Jurkat, Clone E6-1 (cell line): ENCODE data around the gene MRPL50. TPM values are rescaled to one million over a fixed set of nuclear protein-coding genes. Genes with fewer than 3 reads are reported as not detected.

Experiments used
- DNase-seq: peaks from one replicate; pipeline ENCODE4 v3.0.0-alpha.2; 2011; ENCODE audit warnings: low read depth, low spot score
- H3K4me3 ChIP-seq: 2 replicates; pipeline ENCODE4 v1.5.1; 2011; ENCODE audit warnings: mild to moderate bottlenecking, low read length, control low read depth, moderate library complexity
- polyA plus RNA-seq: library from polyadenylated mRNA; unstranded; fragments of >200 nt; gene quantifications from one replicate; pipeline ENCODE4 v1.2.1, GENCODE V29; 2012; ENCODE audit warnings: missing spikeins; ENCODE audit not compliant: insufficient read length, insufficient read depth

Gene MRPL50
- polyA plus RNA-seq, result 14.2 TPM

GRCh38 chr9:101398068-101398929, at the start of gene MRPL50, which contains the start of gene ZNF189:
TSS of gene MRPL50 (minus strand) at chr9:101398618. CDS start at chr9:101398592, 26 bp downstream.
TSS of gene ZNF189 (plus strand) at chr9:101398851. CDS start at chr9:101399157, 306 bp downstream.
- peak; percentile 97 for DNase-seq
- peak within 1 kb of the TSS; percentile 91 for H3K4me3 ChIP-seq

GRCh38 chr9:101446732-101447131, 48.3 kb upstream of the MRPL50 start:
- no peak for DNase-seq
- no peak overlapping the region for H3K4me3 ChIP-seq

- no peak overlapping the region for H3K4me3 ChIP-seq
- no peak for DNase-seq
Measured at GRCh38 chr9:101445353-101446029, 47.1 kb upstream of the MRPL50 start.

- no peak for DNase-seq
- H3K4me3 ChIP-seq, result no peak overlapping the region
Measured at GRCh38 chr9:101443364-101443771, 45.0 kb upstream of the MRPL50 start.

GRCh38 chr9:101442736-101443135, 44.3 kb upstream of the MRPL50 start:
- H3K4me3 ChIP-seq, result no peak overlapping the region
- DNase-seq, result no peak

- no peak overlapping the region for H3K4me3 ChIP-seq
- DNase-seq, result no peak
Measured at GRCh38 chr9:101442318-101442717, 43.9 kb upstream of the MRPL50 start.

GRCh38 chr9:101440714-101441230, 42.4 kb upstream of the MRPL50 start:
- H3K4me3 ChIP-seq, result no peak overlapping the region
- no peak for DNase-seq

GRCh38 chr9:101438523-101438922, 40.1 kb upstream of the MRPL50 start:
- H3K4me3 ChIP-seq, result no peak overlapping the region
- no peak for DNase-seq

GRCh38 chr9:101437806-101438232, 39.4 kb upstream of the MRPL50 start:
- no peak overlapping the region for H3K4me3 ChIP-seq
- no peak for DNase-seq

GRCh38 chr9:101435601-101436079, 37.2 kb upstream of the MRPL50 start, which contains the start of gene ALDOB:
TSS of gene ALDOB (minus strand) at chr9:101435774. CDS start at chr9:101430887, 4,887 bp downstream.
- H3K4me3 ChIP-seq, result no peak within 1 kb of the TSS

GRCh38 chr9:101434998-101435397, 36.6 kb upstream of the MRPL50 start:
- no peak for DNase-seq
- H3K4me3 ChIP-seq, result no peak overlapping the region

More at GRCh38 chr9:101435601-101436079, 37.2 kb upstream of the MRPL50 start, which contains the start of gene ALDOB:
- no peak for DNase-seq

- H3K4me3 ChIP-seq, result no peak overlapping the region
- DNase-seq, result no peak
Measured at GRCh38 chr9:101433229-101433628, 34.8 kb upstream of the MRPL50 start.

- H3K4me3 ChIP-seq, result no peak overlapping the region
- DNase-seq, result no peak
Measured at GRCh38 chr9:101432740-101433139, 34.3 kb upstream of the MRPL50 start.

GRCh38 chr9:101432171-101432570, 33.8 kb upstream of the MRPL50 start:
- DNase-seq, result no peak
- H3K4me3 ChIP-seq, result no peak overlapping the region

- no peak for DNase-seq
- H3K4me3 ChIP-seq, result no peak overlapping the region
Measured at GRCh38 chr9:101429736-101430135, 31.3 kb upstream of the MRPL50 start.

GRCh38 chr9:101428909-101429308, 30.5 kb upstream of the MRPL50 start:
- no peak for DNase-seq
- H3K4me3 ChIP-seq, result no peak overlapping the region

- no peak for DNase-seq
- no peak overlapping the region for H3K4me3 ChIP-seq
Measured at GRCh38 chr9:101427957-101428655, 29.7 kb upstream of the MRPL50 start.

GRCh38 chr9:101427358-101427757, 28.9 kb upstream of the MRPL50 start:
- no peak overlapping the region for H3K4me3 ChIP-seq
- DNase-seq, result no peak

GRCh38 chr9:101421653-101422065, 23.2 kb upstream of the MRPL50 start:
- DNase-seq, result no peak

More at GRCh38 chr9:101421653-101422065, 23.2 kb upstream of the MRPL50 start:
- no peak overlapping the region for H3K4me3 ChIP-seq
